HepG2 (cell line): ENCODE results near the gene AGT. TPM values are rescaled to one million over a fixed set of nuclear protein-coding genes. Genes with fewer than 3 reads are reported as not detected.

Source experiments
- CENPX ChIP-seq: sonication (generic); formaldehyde crosslinking; IDR thresholded peaks from 2 replicates; pipeline ENCODE4 v1.9.0; 2021; ENCODE audit warnings: mild to moderate bottlenecking, missing genetic modification reagents, moderate library complexity
- ELF1 ChIP-seq: sonication (generic); formaldehyde crosslinking; IDR thresholded peaks from 2 replicates; pipeline ENCODE4 v1.4.0; 2020; ENCODE audit warnings: missing genetic modification reagents
- FOXC1 ChIP-seq: sonication (generic); formaldehyde crosslinking; IDR thresholded peaks from 2 replicates; pipeline ENCODE4 v1.8.0; 2022; ENCODE audit warnings: mild to moderate bottlenecking, missing genetic modification reagents, borderline replicate concordance
- HCFC1 ChIP-seq: fragments of 150-350 bp; IDR thresholded peaks from 2 replicates; pipeline ENCODE4 v1.6.1; 2014; ENCODE audit warnings: low read depth, low read length
- HNRNPH1 ChIP-seq: fragments of 200-400 bp; formaldehyde crosslinking; optimal IDR thresholded peaks from 2 replicates; pipeline ENCODE3; 2017; ENCODE audit warnings: mild to moderate bottlenecking, low read depth, low read length
- HNRNPL ChIP-seq: fragments of 200-400 bp; formaldehyde crosslinking; IDR thresholded peaks from 2 replicates; pipeline ENCODE4 v1.6.1; 2017; ENCODE audit warnings: mild to moderate bottlenecking, low read depth, low read length
- NFE2L2 ChIP-seq: fragments of 150-350 bp; IDR thresholded peaks from 2 replicates; pipeline ENCODE4 v1.6.1; 2014; ENCODE audit warnings: low read length
- PLSCR1 ChIP-seq: sonication (generic); formaldehyde crosslinking; IDR thresholded peaks from 2 replicates; pipeline ENCODE4 v1.5.0; 2020; ENCODE audit warnings: missing genetic modification reagents, mild to moderate bottlenecking, borderline replicate concordance
- RBFOX2 ChIP-seq: fragments of 200-400 bp; formaldehyde crosslinking; IDR thresholded peaks from 2 replicates; pipeline ENCODE4 v1.6.1; 2017; ENCODE audit warnings: low read depth, mild to moderate bottlenecking, low read length
- SRSF1 ChIP-seq: fragments of 200-400 bp; formaldehyde crosslinking; optimal IDR thresholded peaks from 2 replicates; pipeline ENCODE3; 2017; ENCODE audit warnings: mild to moderate bottlenecking, low read depth, low read length, moderate library complexity
- TBX2 ChIP-seq: sonication (generic); formaldehyde crosslinking; IDR thresholded peaks from 2 replicates; pipeline ENCODE4 v1.5.0; 2020; ENCODE audit warnings: missing genetic modification reagents, mild to moderate bottlenecking, borderline replicate concordance
- TEF ChIP-seq: sonication (generic); formaldehyde crosslinking; IDR thresholded peaks from 2 replicates; pipeline ENCODE4 v1.5.0; 2020; ENCODE audit warnings: missing genetic modification reagents
- ZBTB10 ChIP-seq: sonication (generic); formaldehyde crosslinking; IDR thresholded peaks from 2 replicates; pipeline ENCODE4 v1.4.0; 2020; ENCODE audit warnings: missing genetic modification reagents, borderline replicate concordance
- ZBTB20 ChIP-seq: sonication (generic); formaldehyde crosslinking; IDR thresholded peaks from 2 replicates; pipeline ENCODE4 v1.8.1; 2023; ENCODE audit warnings: missing genetic modification reagents, low read depth, mild to moderate bottlenecking, borderline replicate concordance
- ZBTB33 ChIP-seq: sonication (generic); formaldehyde crosslinking; IDR thresholded peaks from 2 replicates; pipeline ENCODE4 v1.4.0; 2020; ENCODE audit warnings: missing genetic modification reagents
- ZC3H13 ChIP-seq: sonication (generic); formaldehyde crosslinking; IDR thresholded peaks from 2 replicates; pipeline ENCODE4 v1.8.1; 2023; ENCODE audit warnings: mild to moderate bottlenecking, missing genetic modification reagents, moderate library complexity
- ZEB1 ChIP-seq: IDR thresholded peaks from 2 replicates; pipeline ENCODE4 v1.6.1; 2012; ENCODE audit warnings: mild to moderate bottlenecking, low read depth, inconsistent platforms; ENCODE audit not compliant: insufficient replicate concordance
- ZNF136 ChIP-seq: sonication (generic); formaldehyde crosslinking; IDR thresholded peaks from 2 replicates; pipeline ENCODE4 v1.8.1; 2022; ENCODE audit warnings: low read depth, mild to moderate bottlenecking, moderate library complexity, missing genetic modification reagents
- ZNF501 ChIP-seq: sonication (generic); formaldehyde crosslinking; IDR thresholded peaks from 2 replicates; pipeline ENCODE4 v1.5.1; 2020; ENCODE audit warnings: mild to moderate bottlenecking, moderate library complexity, missing genetic modification reagents
- ZNF569 ChIP-seq: sonication (generic); formaldehyde crosslinking; IDR thresholded peaks from 2 replicates; pipeline ENCODE4 v1.5.0; 2020; ENCODE audit warnings: mild to moderate bottlenecking, missing genetic modification reagents, moderate library complexity, borderline replicate concordance
- ZNF704 ChIP-seq: sonication (generic); formaldehyde crosslinking; IDR thresholded peaks from 2 replicates; pipeline ENCODE4 v1.8.1; 2023; ENCODE audit warnings: mild to moderate bottlenecking, inconsistent platforms, moderate library complexity, missing genetic modification reagents, borderline replicate concordance
- ZNF766 ChIP-seq: sonication (generic); formaldehyde crosslinking; IDR thresholded peaks from 2 replicates; pipeline ENCODE4 v1.5.0; 2020; ENCODE audit warnings: missing genetic modification reagents, borderline replicate concordance
- polyA plus RNA-seq, 8 experiments: library from polyadenylated mRNA; depleted of rRNA in 3 of 8; stranded (reverse) in 7 of 8; unstranded in 1 of 8; fragments of >200 nt; fragmentation: Illumina TruSeq in 4 of 8; extraction: Trizol in 4 of 8; gene quantifications; 2 replicates each; pipeline versions ENCODE4 v1.2.1 to v1.2.3, GENCODE V29; 2011 to 2016; ENCODE audit warnings: low read depth in 4 of 8, missing spikeins in 1 of 8, mixed read lengths in 1 of 8; ENCODE audit not compliant: insufficient read depth in 1 of 8
- total RNA-seq, 5 experiments: library from RNA; depleted of rRNA; stranded (reverse); fragments of >200 nt; fragmentation: Illumina TruSeq; extraction: Trizol; gene quantifications; 2 replicates each; pipeline ENCODE4 v1.2.3, GENCODE V29; 2016; ENCODE audit warnings: low read depth in 1 of 5

AGT gene
- total and polyA plus RNA-seq, 2 of the 13 experiments (the other 11 are each of a cell fraction or from before 2014, with no cell fraction given), result 892 to 2,071 TPM

- no peak for TF ChIP-seq ZNF704
- TF ChIP-seq ZEB1, result no peak
- TF ChIP-seq RBFOX2, result peak; percentile 78
- peak; percentile 68; the same call in 1 of the 2 replicates for TF ChIP-seq ZC3H13 (CRISPR knock-in tag)
- TF ChIP-seq ZNF501, result no peak
- TF ChIP-seq HCFC1, result no peak
- no peak for TF ChIP-seq ELF1
- no peak for TF ChIP-seq ZNF569 (CRISPR knock-in tag)
- no peak for TF ChIP-seq ZNF766 (CRISPR knock-in tag)
- no peak for TF ChIP-seq TEF (CRISPR knock-in tag)
- TF ChIP-seq CENPX (CRISPR knock-in tag), result no peak
- no peak for TF ChIP-seq ZNF136 (CRISPR knock-in tag)
- no peak for TF ChIP-seq SRSF1
- no peak for TF ChIP-seq FOXC1 (CRISPR knock-in tag)
- 0 out of 2 replicates have a peak, but pooled peaks have one; percentile 18 for TF ChIP-seq HNRNPL
- TF ChIP-seq PLSCR1, result no peak
- peak; percentile 89 for TF ChIP-seq ZBTB33 (CRISPR knock-in tag)
- no peak for TF ChIP-seq HNRNPH1
- TF ChIP-seq TBX2 (CRISPR knock-in tag), result no peak; the same call in 1 of the 2 replicates
- no peak for TF ChIP-seq ZBTB20
- TF ChIP-seq NFE2L2, result no peak
- no peak for TF ChIP-seq ZBTB10 (CRISPR knock-in tag)
These were observed 8.5 kb downstream of the AGT start (continued) for GRCh38 chr1:230705289-230706019.
